Measurements from ENCODE around the gene PPP2R3B. TPM values are rescaled to one million over a fixed set of nuclear protein-coding genes. Genes with fewer than 3 reads are reported as not detected.

PPP2R3B gene
- total and polyA plus RNA-seq, 2 of the 13 experiments (the other 11 are each of a cell fraction or from before 2014, with no cell fraction given) = 17.0 to 21.4 TPM

GRCh38 chrX:386768-387575 lies at the start of gene PPP2R3B (continued):
- TF ChIP-seq HINFP (CRISPR knock-in tag; IDR thresholded peaks at IDR 0.05; ENCODE audit: low read depth) (peak; percentile 89; the same call in 1 of the 2 replicates), GATAD2A (CRISPR knock-in tag; IDR thresholded peaks at IDR 0.05) (peak; percentile 33; the same call in 1 of the 2 replicates), PAWR (CRISPR knock-in tag; IDR thresholded peaks at IDR 0.05; ENCODE audit: borderline replicate concordance) (no peak), FOXJ3 (CRISPR knock-in tag; IDR thresholded peaks at IDR 0.05; ENCODE audit: borderline replicate concordance) (0 out of 2 replicates have a peak, but pooled peaks have one; percentile 41), MEIS1 (CRISPR knock-in tag; IDR thresholded peaks at IDR 0.05; ENCODE audit: borderline replicate concordance) (peak; percentile 64; the same call in 1 of the 2 replicates), DR1 (CRISPR knock-in tag; IDR thresholded peaks at IDR 0.05) (0 out of 2 replicates have a peak, but pooled peaks have one; percentile 57), ZFP41 (CRISPR knock-in tag; IDR thresholded peaks at IDR 0.05; ENCODE audit: borderline replicate concordance) (no peak), SKIL (CRISPR knock-in tag; IDR thresholded peaks at IDR 0.05; ENCODE audit: borderline replicate concordance) (no peak), NFYC (CRISPR knock-in tag; IDR thresholded peaks at IDR 0.05) (peak; percentile 39), FOXK1 (CRISPR knock-in tag; IDR thresholded peaks at IDR 0.05; ENCODE audit: borderline replicate concordance, low read depth) (peak; percentile 97), CREM (IDR thresholded peaks at IDR 0.05) (peak; percentile 97), CREM (CRISPR knock-in tag; IDR thresholded peaks at IDR 0.05) (peak; percentile 97), ZNF136 (CRISPR knock-in tag; IDR thresholded peaks at IDR 0.05; ENCODE audit: low read depth) (0 out of 2 replicates have a peak, but pooled peaks have one; percentile 57), PAX8 (CRISPR knock-in tag; IDR thresholded peaks at IDR 0.05; ENCODE audit: borderline replicate concordance) (no peak), BRCA1 (CRISPR knock-in tag; IDR thresholded peaks at IDR 0.05) (no peak), YEATS2 (CRISPR knock-in tag; IDR thresholded peaks at IDR 0.05; ENCODE audit: borderline replicate concordance) (peak; percentile 90), JUND (CRISPR knock-in tag; IDR thresholded peaks at IDR 0.05) (peak; percentile 63; the same call in 1 of the 2 replicates), PHB2 (IDR thresholded peaks at IDR 0.05; ENCODE audit: partially characterized antibody) (no peak)
- TF ChIP-seq, protein P1, sequence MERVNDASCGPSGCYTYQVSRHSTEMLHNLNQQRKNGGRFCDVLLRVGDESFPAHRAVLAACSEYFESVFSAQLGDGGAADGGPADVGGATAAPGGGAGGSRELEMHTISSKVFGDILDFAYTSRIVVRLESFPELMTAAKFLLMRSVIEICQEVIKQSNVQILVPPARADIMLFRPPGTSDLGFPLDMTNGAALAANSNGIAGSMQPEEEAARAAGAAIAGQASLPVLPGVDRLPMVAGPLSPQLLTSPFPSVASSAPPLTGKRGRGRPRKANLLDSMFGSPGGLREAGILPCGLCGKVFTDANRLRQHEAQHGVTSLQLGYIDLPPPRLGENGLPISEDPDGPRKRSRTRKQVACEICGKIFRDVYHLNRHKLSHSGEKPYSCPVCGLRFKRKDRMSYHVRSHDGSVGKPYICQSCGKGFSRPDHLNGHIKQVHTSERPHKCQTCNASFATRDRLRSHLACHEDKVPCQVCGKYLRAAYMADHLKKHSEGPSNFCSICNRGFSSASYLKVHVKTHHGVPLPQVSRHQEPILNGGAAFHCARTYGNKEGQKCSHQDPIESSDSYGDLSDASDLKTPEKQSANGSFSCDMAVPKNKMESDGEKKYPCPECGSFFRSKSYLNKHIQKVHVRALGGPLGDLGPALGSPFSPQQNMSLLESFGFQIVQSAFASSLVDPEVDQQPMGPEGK (CRISPR knock-in tag; IDR thresholded peaks at IDR 0.05) = peak; percentile 60
- TF ChIP-seq, protein P2, sequence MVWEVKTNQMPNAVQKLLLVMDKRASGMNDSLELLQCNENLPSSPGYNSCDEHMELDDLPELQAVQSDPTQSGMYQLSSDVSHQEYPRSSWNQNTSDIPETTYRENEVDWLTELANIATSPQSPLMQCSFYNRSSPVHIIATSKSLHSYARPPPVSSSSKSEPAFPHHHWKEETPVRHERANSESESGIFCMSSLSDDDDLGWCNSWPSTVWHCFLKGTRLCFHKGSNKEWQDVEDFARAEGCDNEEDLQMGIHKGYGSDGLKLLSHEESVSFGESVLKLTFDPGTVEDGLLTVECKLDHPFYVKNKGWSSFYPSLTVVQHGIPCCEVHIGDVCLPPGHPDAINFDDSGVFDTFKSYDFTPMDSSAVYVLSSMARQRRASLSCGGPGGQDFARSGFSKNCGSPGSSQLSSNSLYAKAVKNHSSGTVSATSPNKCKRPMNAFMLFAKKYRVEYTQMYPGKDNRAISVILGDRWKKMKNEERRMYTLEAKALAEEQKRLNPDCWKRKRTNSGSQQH (CRISPR knock-in tag; IDR thresholded peaks at IDR 0.05; ENCODE audit: low read depth) = peak; percentile 62; the same call in 1 of the 2 replicates

Data from HepG2 (cell line).